ENCODE data around the gene KLHL20. TPM values are rescaled to one million over a fixed set of nuclear protein-coding genes. Genes with fewer than 3 reads are reported as not detected.

KLHL20 gene
- polyA plus RNA-seq, 4 donors = 22.1 to 25.5 (median 24.4) TPM

GRCh38 chr1:173824315-173825081, 109.7 kb downstream of the KLHL20 start, which contains the start of the genes CENPL and DARS2:
Gene CENPL, minus strand, starts transcription at chr1:173824883. Its CDS starts 13,584 bp downstream, at chr1:173811299.
Gene DARS2, plus strand, starts transcription at chr1:173824673. Its CDS starts 557 bp downstream, at chr1:173825230.
- peak; percentile 86 to 96 (median 94) for DNase-seq (ENCODE audit: low read depth in 4 of 4, low spot score in 2 of 4)

GRCh38 chr1:173827611-173828010, 112.8 kb downstream of the KLHL20 start:
- DNase-seq (ENCODE audit: low read depth in 4 of 4, low spot score in 2 of 4) = no peak

- DNase-seq (ENCODE audit: low read depth in 4 of 4, low spot score in 2 of 4) = no peak
Measured at GRCh38 chr1:173832748-173833147, 118.0 kb downstream of the KLHL20 start.

Other genes with a start within 250 kb of the KLHL20 start
- 100 to 1,000 TPM; 313 to 359 (median 334) TPM for gene PRDX6, start 237.6 kb upstream of the KLHL20 start, polyA plus RNA-seq (ENCODE audit: insufficient read length in 4 of 4)
- gene SLC9C2, start 111.9 kb upstream of the KLHL20 start, polyA plus RNA-seq (ENCODE audit: insufficient read length in 4 of 4) = under 1 TPM in 3 of 4 donors, not detected in 1; 0.18 to 0.52 (median 0.18) TPM
- not detected for gene TEX50, start 79.6 kb upstream of the KLHL20 start, polyA plus RNA-seq (ENCODE audit: insufficient read length in 4 of 4)
- 1 to 10 TPM; 4.8 to 5.6 (median 5.3) TPM for gene ANKRD45, start 45.1 kb upstream of the KLHL20 start, polyA plus RNA-seq (ENCODE audit: insufficient read length in 4 of 4)
- 10 to 100 TPM; 24.5 to 29.6 (median 26.3) TPM for gene DARS2, start 109.7 kb downstream of the KLHL20 start, polyA plus RNA-seq (ENCODE audit: insufficient read length in 4 of 4)
- 10 to 100 TPM; 10.6 to 12.2 (median 11.2) TPM for gene CENPL, start 109.9 kb downstream of the KLHL20 start, polyA plus RNA-seq (ENCODE audit: insufficient read length in 4 of 4)
- 100 to 1,000 TPM; 520 to 711 (median 651) TPM for gene GAS5, start 153.0 kb downstream of the KLHL20 start, polyA plus RNA-seq (ENCODE audit: insufficient read length in 4 of 4)
- 10 to 100 TPM in 2 of 4 donors, 1 to 10 TPM in 2; 6.1 to 13.3 (median 9.0) TPM for gene ZBTB37, start 153.4 kb downstream of the KLHL20 start, polyA plus RNA-seq (ENCODE audit: insufficient read length in 4 of 4)
- gene SERPINC1, start 202.3 kb downstream of the KLHL20 start, polyA plus RNA-seq (ENCODE audit: insufficient read length in 4 of 4) = 10 to 100 TPM in 1 of 4 donors, under 1 TPM in 3; 0.27 to 10.1 (median 0.45) TPM